ENCODE results near the gene LIMS2.

LIMS2 gene

GRCh38 chr2:127700527-127701192 is 25.3 kb upstream of the LIMS2 start:
- H3K79me2 ChIP-seq (ENCODE audit: insufficient read depth, low read length): peaks cover 21% of the 10 kb centered on the region
- H3K9me2 ChIP-seq (replicated peaks; ENCODE audit: insufficient read depth, low read length): no peaks in the 10 kb centered on the region
- peaks cover 8% of the 10 kb centered on the region; the same call in 1 of the 2 replicates for H4K20me1 ChIP-seq (ENCODE audit: low read depth, low read length)
- H3K36me3 ChIP-seq (ENCODE audit: low read length): no peaks in the 10 kb centered on the region; the same call in 1 of the 2 replicates
- peak overlapping the region; percentile 82 for H2AFZ ChIP-seq (ENCODE audit: low read depth, low read length, severe bottlenecking)
- TF ChIP-seq EZH2phosphoT487 (conservative IDR thresholded peaks at IDR 0.05; ENCODE audit: low read length): no peak
- TF ChIP-seq, protein P1, sequence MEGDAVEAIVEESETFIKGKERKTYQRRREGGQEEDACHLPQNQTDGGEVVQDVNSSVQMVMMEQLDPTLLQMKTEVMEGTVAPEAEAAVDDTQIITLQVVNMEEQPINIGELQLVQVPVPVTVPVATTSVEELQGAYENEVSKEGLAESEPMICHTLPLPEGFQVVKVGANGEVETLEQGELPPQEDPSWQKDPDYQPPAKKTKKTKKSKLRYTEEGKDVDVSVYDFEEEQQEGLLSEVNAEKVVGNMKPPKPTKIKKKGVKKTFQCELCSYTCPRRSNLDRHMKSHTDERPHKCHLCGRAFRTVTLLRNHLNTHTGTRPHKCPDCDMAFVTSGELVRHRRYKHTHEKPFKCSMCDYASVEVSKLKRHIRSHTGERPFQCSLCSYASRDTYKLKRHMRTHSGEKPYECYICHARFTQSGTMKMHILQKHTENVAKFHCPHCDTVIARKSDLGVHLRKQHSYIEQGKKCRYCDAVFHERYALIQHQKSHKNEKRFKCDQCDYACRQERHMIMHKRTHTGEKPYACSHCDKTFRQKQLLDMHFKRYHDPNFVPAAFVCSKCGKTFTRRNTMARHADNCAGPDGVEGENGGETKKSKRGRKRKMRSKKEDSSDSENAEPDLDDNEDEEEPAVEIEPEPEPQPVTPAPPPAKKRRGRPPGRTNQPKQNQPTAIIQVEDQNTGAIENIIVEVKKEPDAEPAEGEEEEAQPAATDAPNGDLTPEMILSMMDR (IDR thresholded peaks at IDR 0.05; ENCODE audit: insufficient read depth, low read length, poor library complexity, severe bottlenecking): no peak
- H3K4me3 ChIP-seq (ENCODE audit: insufficient read depth, low read length, poor library complexity, severe bottlenecking): peak overlapping the region; percentile 64
- H3K9me3 ChIP-seq (ENCODE audit: insufficient read depth, low read length): no peaks in the 10 kb centered on the region
- peaks cover 44% of the 10 kb centered on the region for H3F3A ChIP-seq (ENCODE audit: insufficient read depth)
- peak overlapping the region; percentile 84 for H3K27ac ChIP-seq (ENCODE audit: low read depth, low read length)
- peak overlapping the region; percentile 70 for H3K4me2 ChIP-seq (ENCODE audit: low read depth, low read length, poor library complexity, severe bottlenecking)
- peak overlapping the region; percentile 68 for H3K9ac ChIP-seq (ENCODE audit: low read length)
- H3K27me3 ChIP-seq (ENCODE audit: low read length): no peaks in the 10 kb centered on the region

- H3K4me2 ChIP-seq (ENCODE audit: low read depth, low read length, poor library complexity, severe bottlenecking): no peak overlapping the region
- H4K20me1 ChIP-seq (ENCODE audit: low read depth, low read length): peaks cover 8% of the 10 kb centered on the region; the same call in 1 of the 2 replicates
- H3K36me3 ChIP-seq (ENCODE audit: low read length): no peaks in the 10 kb centered on the region
- no peaks in the 10 kb centered on the region for H3K9me2 ChIP-seq (replicated peaks; ENCODE audit: insufficient read depth, low read length)
- H3K9me3 ChIP-seq (ENCODE audit: insufficient read depth, low read length): no peaks in the 10 kb centered on the region
- no peak overlapping the region for H3K27ac ChIP-seq (ENCODE audit: low read depth, low read length)
- TF ChIP-seq, protein P1 (IDR thresholded peaks at IDR 0.05; ENCODE audit: insufficient read depth, low read length, poor library complexity, severe bottlenecking): no peak
- TF ChIP-seq EZH2phosphoT487 (conservative IDR thresholded peaks at IDR 0.05; ENCODE audit: low read length): no peak
- H3K79me2 ChIP-seq (ENCODE audit: insufficient read depth, low read length): peaks cover 15% of the 10 kb centered on the region
- H3K9ac ChIP-seq (ENCODE audit: low read length): no peak overlapping the region
- H3K27me3 ChIP-seq (ENCODE audit: low read length): no peaks in the 10 kb centered on the region
- H2AFZ ChIP-seq (ENCODE audit: low read depth, low read length, severe bottlenecking): no peak overlapping the region
- H3F3A ChIP-seq (ENCODE audit: insufficient read depth): peaks cover 30% of the 10 kb centered on the region
- no peak overlapping the region for H3K4me3 ChIP-seq (ENCODE audit: insufficient read depth, low read length, poor library complexity, severe bottlenecking)
These were observed 23.4 kb upstream of the LIMS2 start for GRCh38 chr2:127698553-127699355.

DNA sequence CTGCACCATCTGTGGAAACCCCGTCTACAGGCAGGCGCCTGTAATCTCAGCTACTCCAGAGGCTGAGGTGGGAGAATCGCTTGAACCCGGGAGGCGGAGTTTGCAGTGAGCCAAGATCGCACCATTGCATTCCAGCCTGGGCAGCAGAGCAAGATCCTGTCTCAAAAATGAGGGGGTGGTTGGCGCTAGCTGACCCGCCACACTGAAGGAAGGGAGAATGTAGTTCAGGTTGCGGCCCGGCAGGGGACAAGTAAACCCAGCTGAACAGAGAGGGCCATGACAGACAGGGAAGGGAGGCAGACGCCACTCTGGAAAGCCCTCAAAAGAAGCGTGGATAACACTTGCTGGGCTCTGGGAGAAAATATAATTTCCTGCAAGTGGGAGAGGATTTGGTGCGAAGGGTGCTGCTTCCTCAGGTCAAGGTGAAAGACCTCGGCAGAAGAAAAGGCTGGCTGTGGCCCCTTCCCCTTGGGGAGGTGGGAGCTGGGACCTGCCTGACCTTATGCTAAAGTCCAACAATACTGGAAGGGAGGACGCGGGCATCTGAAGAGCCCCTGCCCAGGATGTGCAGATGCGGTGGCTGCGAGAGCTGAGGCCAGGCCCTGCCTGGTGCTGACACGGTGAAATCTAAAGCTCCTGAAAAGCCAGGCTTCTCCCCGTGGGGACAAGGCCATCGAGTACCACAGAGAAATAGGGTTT is 22.3 kb upstream of the LIMS2 start:
- Histone ChIP-seq H3K27ac (ENCODE audit: low read depth, low read length) (no peak overlapping the region), H3K9me3 (ENCODE audit: insufficient read depth, low read length) (no peaks in the 10 kb centered on the region), H3K4me3 (ENCODE audit: insufficient read depth, low read length, poor library complexity, severe bottlenecking) (no peak overlapping the region), H3F3A (ENCODE audit: insufficient read depth) (peaks cover 23% of the 10 kb centered on the region), H3K27me3 (ENCODE audit: low read length) (no peaks in the 10 kb centered on the region), H2AFZ (ENCODE audit: low read depth, low read length, severe bottlenecking) (no peak overlapping the region), H3K4me2 (ENCODE audit: low read depth, low read length, poor library complexity, severe bottlenecking) (no peak overlapping the region), H3K9ac (ENCODE audit: low read length) (no peak overlapping the region), H3K79me2 (ENCODE audit: insufficient read depth, low read length) (peaks cover 4% of the 10 kb centered on the region), H4K20me1 (ENCODE audit: low read depth, low read length) (peaks cover under 1% of the 10 kb centered on the region; the same call in 1 of the 2 replicates), H3K36me3 (ENCODE audit: low read length) (no peaks in the 10 kb centered on the region), H3K9me2 (replicated peaks; ENCODE audit: insufficient read depth, low read length) (no peaks in the 10 kb centered on the region)
- TF ChIP-seq, protein P1 (IDR thresholded peaks at IDR 0.05; ENCODE audit: insufficient read depth, low read length, poor library complexity, severe bottlenecking): no peak
- TF ChIP-seq EZH2phosphoT487 (conservative IDR thresholded peaks at IDR 0.05; ENCODE audit: low read length): no peak
